Parathyroid adenoma (tissue), 2 donors: Measurements from ENCODE around the gene FOSL2.

ENCODE experiments used
- H2AFZ ChIP-seq: fragments of 300-600 bp; sonication (generic); one replicate; pipeline ENCODE4 v1.7.0; 2017; ENCODE audit warnings: antibody characterized with exemption, mild to moderate bottlenecking
- H3K27ac ChIP-seq: fragments of 300-600 bp; sonication (generic); one replicate; pipeline ENCODE4 v1.7.0; 2017
- H3K27me3 ChIP-seq: fragments of 300-600 bp; sonication (generic); one replicate; pipeline ENCODE4 v1.7.0; 2017; ENCODE audit warnings: low read length; ENCODE audit not compliant: control insufficient read depth, insufficient read depth
- H3K36me3 ChIP-seq: fragments of 300-600 bp; sonication (generic); one replicate; pipeline ENCODE4 v1.7.0; 2017; ENCODE audit warnings: low read length; ENCODE audit not compliant: control insufficient read depth, insufficient read depth
- H3K4me1 ChIP-seq: fragments of 300-600 bp; sonication (generic); one replicate; pipeline ENCODE4 v1.7.0; 2017; ENCODE audit warnings: control low read depth
- H3K4me2 ChIP-seq: fragments of 300-600 bp; sonication (generic); one replicate; pipeline ENCODE4 v1.7.0; 2017; ENCODE audit warnings: low read length
- H3K4me3 ChIP-seq: fragments of 300-600 bp; sonication (generic); one replicate; pipeline ENCODE4 v1.7.0; 2017; ENCODE audit warnings: low read depth, low read length
- H3K79me2 ChIP-seq: fragments of 300-600 bp; sonication (generic); one replicate; pipeline ENCODE4 v1.7.0; 2017; ENCODE audit warnings: control low read depth
- H3K9ac ChIP-seq: fragments of 300-600 bp; sonication (generic); one replicate; pipeline ENCODE4 v1.7.0; 2017; ENCODE audit warnings: mild to moderate bottlenecking
- H3K9me3 ChIP-seq: fragments of 300-600 bp; sonication (generic); one replicate; pipeline ENCODE4 v1.7.0; 2017; ENCODE audit warnings: low read length; ENCODE audit not compliant: control insufficient read depth
- CTCF ChIP-seq: fragments of 300-600 bp; sonication (generic); IDR thresholded peaks from one replicate; pipeline ENCODE4 v1.7.0; 2017; ENCODE audit warnings: antibody characterized with exemption, mild to moderate bottlenecking
- donor health status: primary hyperparathyroidism.

The FOSL2 gene

GRCh38 chr2:28463211-28463816, 70.7 kb downstream of the FOSL2 start:
- Histone ChIP-seq H3K4me1 (no peaks in the 10 kb centered on the region), H3K4me3 (no peak overlapping the region), H3K27me3 (no peaks in the 10 kb centered on the region), H3K9me3 (no peaks in the 10 kb centered on the region), H2AFZ (no peak overlapping the region), H3K36me3 (no peaks in the 10 kb centered on the region), H3K27ac (no peak overlapping the region), H3K4me2 (no peak overlapping the region), H3K79me2 (no peaks in the 10 kb centered on the region), H3K9ac (no peak overlapping the region)
- TF ChIP-seq CTCF = no peak

GRCh38 chr2:28463893-28464292, 71.2 kb downstream of the FOSL2 start:
- no peak overlapping the region for H3K9ac ChIP-seq
- no peak overlapping the region for H3K27ac ChIP-seq
- no peaks in the 10 kb centered on the region for H3K4me1 ChIP-seq

GRCh38 chr2:28465148-28465885, 72.7 kb downstream of the FOSL2 start:
- Histone ChIP-seq H3K79me2 (no peaks in the 10 kb centered on the region), H3K9me3 (no peaks in the 10 kb centered on the region), H3K4me2 (no peak overlapping the region), H3K4me1 (no peaks in the 10 kb centered on the region), H3K27ac (no peak overlapping the region), H3K4me3 (no peak overlapping the region), H2AFZ (no peak overlapping the region), H3K36me3 (no peaks in the 10 kb centered on the region), H3K27me3 (no peaks in the 10 kb centered on the region), H3K9ac (no peak overlapping the region)
- no peak for TF ChIP-seq CTCF

More at GRCh38 chr2:28463893-28464292, 71.2 kb downstream of the FOSL2 start:
- no peak for TF ChIP-seq CTCF
- H3K9me3 ChIP-seq = no peaks in the 10 kb centered on the region
- H3K27me3 ChIP-seq = no peaks in the 10 kb centered on the region
- H3K4me3 ChIP-seq = no peak overlapping the region
- no peak overlapping the region for H2AFZ ChIP-seq
- no peaks in the 10 kb centered on the region for H3K36me3 ChIP-seq
- no peak overlapping the region for H3K4me2 ChIP-seq
- no peaks in the 10 kb centered on the region for H3K79me2 ChIP-seq
